GM18870 (cell line): ENCODE measurements around the gene POLR2J.
A peak's percentile ranks its signal among the peaks of the same experiment; 100 is the strongest.

Experiments used
- ATAC-seq: cut with Tn5 transposase; IDR thresholded peaks from one replicate; pipeline ENCODE4 v1.9.1; 2021; ENCODE audit warnings: moderate library complexity; ENCODE audit not compliant: unreplicated experiment

The POLR2J gene

DNA sequence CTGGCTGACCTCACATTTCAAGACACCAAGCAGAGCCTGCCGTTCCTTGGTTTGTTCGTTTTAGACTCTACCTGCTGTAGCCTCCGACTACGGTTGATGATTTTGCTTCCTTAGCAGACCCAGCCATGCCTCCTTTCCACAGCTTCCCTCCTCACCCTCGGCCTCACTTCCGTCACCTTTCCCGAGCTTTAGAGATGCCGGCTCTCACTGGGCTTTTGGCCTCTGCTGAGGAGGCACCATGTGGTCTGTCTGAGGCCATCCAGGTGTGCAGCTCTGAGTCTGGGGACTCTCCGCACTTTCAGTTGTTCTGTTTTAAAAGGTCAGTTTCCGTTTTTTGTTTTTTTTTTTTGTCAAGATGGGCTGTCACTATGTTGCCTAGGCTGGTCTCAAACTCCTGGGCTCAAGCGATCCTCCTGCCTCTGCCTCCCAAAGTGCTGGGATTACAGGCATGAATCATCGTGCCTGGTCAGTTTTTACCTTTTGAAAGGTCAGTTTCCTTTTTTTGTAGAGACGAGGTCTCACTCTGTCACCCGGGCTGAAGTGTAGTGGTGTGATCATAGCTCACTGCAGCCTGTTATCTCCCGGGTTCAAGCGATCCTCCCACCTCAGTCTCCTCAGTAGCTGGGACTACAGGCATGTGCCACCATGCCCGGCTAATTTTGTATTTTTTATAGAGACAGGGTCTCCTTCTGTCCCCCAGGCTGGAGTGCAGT is 33.6 kb downstream of the POLR2J start:
- peak; percentile 49 for ATAC-seq

DNA sequence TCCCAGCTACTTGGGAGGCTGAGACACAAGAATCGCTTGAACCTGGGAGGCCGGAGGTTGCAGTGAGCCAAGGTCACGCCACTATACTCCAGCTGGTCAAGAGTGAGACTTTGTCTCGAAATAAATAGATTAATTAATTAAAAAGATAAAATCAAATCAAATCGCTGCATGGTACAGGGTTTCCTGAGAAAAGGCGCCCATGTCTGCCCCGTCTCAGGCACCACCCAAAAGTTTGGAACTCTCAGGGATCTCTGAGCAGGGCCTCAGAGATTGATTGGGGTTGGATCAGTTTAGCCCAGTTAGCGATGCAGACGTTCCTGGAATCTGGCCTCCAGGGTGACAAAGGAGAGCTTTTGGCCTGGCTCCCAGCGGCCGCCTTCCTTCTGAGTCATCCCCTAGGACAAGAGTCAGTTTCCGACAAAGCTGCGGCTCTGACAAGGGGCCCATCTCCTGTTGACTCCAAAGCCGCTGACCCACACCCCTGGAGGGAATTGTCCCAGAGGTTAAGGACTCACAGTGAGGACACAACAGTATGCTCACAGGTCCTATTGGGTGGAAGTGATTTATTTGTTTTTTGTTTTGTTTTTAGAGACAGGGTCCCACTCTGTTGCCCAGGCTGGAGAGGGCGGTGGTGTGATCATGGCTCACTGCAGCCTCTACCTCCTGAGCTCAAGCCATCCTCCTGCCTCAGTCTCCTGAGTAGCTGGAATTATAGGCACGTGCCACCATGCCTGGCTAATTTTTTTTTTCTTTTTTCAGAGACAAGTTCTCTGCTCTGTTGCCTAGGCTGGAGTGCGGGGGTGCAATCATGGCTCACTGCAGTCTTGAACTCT is 38.5 kb downstream of the POLR2J start:
- no peak for ATAC-seq

DNA sequence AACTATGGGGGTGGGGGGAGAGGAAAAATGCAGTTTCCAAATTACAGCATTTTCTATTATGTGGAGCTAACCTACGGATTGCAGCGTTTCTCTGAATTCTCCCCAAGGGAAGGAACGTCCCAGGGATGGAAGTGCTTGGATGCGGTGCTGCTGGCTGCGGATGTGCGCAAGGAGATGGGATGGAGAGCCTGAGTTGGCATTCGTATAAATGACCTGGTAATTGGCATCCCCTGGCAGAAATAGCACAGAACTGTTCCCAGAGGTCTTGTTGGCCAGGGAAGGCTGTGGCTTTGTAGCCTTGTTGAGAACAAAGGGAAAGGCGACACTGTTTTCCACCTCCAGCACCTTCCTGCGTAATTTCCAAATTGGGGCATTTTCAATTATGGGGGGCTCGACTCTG is 42.6 kb downstream of the POLR2J start:
- ATAC-seq, result no peak

DNA sequence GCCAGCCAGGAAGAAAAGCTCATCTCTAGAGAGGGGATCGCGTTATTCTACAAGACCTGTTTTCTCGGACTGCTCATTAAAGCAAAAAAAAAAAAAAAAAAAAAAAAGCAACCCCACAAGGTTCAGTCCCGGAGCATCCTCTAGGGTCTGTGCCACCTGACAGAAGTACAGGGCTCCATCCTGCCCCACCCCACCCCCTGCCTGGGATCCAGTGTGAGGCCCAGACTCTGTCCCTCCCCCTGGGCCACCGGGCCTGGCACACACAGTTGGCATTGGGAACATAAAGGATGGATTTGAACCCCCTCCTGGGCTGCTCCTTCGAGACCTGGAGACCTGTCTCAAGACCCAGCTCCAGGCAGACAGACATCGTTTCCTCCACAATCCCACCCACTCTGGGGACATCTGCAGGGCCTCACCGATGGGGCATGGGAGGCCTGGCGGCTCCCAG is 44.7 kb downstream of the POLR2J start:
- ATAC-seq, result no peak

DNA sequence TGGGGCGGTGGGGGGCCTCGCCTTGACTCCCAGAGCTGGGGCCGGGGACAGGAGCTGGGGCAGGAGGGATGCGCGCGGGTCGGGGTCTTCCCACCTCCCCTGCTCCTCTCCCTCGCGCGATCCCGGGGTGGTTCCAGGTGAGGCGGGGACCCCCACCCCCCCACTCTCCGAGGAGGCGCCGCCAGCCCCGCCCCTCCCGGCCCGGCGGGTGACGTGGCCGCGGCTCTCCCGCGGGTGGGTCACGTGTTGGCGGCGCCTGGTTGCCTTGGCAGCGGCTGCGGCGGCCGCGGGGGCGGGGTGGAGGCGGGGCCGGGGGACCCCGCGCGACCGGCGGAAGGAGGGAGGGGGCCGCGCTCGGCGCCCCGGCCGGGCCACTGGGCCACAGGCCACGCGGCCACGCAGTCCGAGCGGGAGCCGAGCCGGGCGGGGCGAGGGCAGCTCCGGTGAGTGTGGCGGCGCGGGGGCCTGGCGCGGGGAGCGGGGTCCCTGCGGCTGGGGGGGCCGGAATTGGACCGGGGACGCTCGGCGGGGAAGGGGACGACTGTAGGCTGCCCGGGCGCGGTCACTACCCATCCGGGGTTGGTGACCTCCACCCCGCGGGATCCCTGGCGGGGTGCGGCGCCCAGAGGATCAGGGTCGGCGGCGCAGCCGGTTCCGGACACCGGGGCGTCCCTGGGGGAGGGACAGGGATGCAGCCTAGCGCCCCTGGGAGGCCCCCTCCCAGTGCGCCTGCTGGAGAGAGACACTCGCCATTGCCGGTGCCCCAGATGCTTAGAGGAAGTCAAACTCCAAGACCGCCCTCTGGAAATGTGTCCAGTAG is 45.3 kb downstream of the POLR2J start, which contains the start of gene ORAI2:
Gene ORAI2 (plus strand): TSS at position 357 of the 820 bp plus-strand sequence. CDS start 5,382 bp downstream, outside the sequence.
- ATAC-seq, result no peak

DNA sequence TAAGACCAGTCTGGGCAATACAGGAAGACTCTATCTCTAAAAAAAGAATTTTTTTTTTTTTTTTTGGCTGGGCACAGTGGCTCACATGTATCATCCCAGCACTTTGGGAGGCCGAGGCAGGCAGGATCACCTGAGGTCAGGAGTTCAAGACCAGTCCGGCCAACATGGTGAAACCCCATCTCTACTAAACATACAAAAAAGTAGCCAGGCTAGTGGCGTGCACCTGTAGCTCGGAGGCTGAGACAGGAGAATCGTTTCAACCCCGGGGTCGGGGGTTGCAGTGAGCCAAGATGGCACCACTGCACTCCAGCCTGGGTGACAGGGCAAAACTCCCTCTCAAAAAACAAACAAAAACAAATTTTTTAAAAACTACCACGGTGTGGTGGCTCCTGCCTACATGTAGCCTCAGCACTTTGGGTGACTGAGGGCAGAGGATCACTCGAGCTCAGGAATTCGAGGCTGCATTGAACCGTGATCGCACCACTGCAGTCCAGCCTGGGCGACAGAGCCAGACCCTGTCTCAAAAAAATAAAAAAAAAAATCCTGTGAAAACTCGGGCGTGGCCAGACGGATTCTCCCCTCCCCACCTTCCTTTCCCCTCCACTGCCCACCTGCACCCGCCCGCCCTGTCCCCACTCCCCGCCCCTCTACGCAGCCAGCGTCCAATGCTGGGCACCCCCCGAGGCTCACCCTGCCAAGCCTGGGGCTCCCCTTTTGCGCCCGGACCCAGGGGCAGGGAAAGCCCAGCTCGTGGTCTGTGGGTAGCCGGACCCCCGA is 46.1 kb downstream of the POLR2J start:
- no peak for ATAC-seq

DNA sequence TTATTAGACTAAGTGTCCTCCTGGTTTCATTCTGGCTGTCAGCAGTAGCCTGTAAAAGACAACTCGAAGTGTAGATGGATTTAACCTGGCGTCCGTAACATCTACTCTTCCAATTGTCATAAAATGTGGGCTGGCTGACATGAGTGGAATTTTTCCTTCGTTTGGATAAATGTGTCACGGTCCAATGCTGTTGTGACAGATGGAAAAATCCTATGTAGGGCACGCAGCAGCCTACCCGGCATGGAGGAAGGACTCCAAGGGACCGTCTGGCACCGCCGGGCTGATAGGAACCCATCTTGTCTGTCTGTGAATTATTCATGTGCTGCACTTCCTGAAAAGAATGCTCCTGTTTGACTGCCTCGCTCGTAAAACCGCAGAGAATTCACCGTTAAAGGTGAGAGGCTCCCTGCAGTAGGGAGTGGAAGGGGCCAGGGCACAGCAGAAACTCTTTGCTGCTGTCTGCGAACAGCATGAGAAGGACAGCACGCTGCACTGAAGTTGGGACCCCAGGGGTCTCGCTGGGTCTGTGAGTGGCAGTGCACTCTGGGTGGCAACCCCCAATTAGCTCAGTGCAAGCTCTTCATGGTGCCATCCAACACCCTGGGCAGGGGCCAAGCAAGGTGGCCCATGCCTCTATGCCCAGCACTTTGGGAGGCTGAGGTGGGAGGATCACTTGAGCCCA is 47.0 kb downstream of the POLR2J start:
- ATAC-seq, result no peak

DNA sequence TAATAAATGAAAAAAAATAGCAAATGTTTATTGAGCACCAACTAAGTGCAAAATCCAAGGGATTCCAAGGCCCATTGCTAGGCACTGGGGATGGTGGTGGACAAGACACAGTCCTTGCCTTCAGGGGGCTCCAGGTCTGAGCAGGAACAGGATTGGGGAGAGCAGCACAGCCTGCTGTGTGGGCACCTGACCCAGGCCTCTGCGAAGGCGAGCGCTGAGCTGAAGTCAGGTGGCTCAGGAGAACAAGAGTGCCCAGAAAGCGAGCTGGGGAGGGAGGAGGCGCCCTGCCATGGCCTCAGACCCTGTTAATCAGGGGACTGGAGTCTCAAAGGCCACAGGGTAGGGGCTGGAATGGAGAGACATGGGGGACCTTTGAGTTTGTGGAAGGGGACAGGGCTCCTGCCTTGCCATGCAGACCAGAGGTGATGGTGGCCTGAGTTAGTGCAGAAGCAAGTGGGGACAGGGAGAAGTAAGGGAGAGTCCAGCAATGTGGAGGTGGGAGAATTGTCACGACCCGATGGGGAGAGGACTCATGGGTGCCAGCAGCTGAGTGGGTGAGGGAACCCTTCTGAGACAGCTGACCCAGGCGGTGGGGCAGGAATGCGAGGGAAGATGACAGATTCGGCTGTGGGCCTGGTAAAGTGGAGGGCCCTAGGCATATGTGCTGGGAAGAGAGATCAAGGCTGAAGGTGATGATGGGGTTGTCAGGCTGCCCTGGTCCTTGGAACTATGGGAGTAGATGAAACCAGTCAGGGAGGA is 49.4 kb downstream of the POLR2J start:
- no peak for ATAC-seq

DNA sequence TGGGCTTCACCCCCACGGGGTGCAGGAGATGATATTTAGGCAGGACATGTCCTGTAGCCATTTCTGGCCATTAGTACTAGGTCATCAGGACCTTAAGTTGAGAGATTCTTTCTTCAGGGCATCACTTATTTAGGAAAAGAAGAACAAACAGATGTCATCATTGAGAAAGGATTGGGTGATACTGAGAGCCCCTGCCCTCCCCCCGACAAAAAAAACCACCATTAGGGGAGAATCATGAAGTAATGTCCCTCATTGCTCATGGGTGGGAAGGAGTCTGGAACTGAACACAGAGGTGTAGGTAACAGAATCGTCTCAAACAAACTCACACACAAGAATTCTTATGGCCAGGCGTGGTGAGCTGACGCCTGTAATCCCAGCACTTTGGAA is 51.7 kb downstream of the POLR2J start:
- ATAC-seq, result no peak

DNA sequence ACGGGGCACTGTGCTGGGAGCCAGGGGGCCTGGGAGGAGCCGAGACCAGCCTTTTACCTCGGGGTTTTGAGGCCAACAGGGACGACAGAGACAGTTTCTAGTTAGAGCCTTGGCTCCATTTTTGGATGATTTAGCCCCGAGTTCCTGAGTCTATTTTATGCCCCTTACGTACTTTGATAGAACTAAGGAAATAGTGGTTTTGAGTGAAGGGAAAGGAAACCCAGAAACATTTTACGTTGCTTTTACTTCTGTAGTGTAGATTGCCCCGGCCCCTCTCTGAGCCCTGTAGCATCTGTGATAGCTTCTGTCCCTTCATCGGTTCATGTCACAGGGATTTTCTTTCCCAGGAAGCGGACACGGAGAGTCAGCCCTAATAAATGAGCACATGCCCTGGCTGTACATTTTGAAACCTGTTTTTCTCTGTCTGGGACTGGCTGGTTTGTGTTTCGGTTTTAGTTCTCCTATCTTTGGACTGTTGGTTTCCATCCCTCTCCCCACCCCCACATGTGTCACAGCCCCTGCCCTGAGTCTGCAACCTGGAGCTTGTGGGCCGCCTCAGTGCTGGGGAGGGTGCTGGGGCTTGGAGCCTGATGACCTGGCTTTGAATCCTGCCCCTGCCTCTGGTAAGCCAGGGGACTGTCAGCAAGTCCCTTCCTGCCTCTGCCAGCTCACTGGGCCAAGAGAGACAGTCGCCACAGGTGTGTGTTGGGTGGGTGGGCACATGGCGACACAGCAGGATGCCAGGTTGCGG is 52.3 kb downstream of the POLR2J start:
- peak; percentile 43 for ATAC-seq

DNA sequence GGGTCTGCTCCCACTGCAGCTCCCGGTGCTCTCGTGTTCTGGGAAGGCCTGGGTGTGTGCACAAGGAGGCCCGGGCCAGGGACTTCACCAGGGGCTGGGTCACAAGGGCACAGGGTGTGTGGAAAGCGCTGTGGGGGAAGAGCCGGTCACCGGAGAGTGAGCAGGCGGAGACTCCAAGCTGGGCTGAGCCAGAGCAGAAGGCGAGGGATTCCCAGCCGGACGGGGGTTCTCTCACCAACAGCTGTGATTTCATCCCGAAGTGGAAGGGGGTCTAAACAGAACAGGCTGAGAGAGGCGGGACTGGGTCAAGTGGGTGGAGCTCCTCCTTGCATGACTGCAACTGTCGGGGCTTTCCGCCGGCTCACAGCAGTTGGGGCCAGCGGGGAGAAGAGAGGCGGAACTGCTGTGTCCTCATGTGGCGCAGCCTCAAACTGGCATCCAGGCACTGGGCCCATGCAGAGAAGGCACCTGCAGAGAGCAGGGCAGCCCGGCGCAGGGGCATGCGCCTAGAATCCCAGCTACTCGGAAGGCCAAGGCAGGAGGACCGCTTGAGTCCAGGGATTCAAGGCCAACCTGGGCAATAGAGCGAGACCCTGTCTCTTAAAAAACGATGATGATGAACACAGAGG is 53.0 kb downstream of the POLR2J start:
- ATAC-seq, result peak; percentile 43

DNA sequence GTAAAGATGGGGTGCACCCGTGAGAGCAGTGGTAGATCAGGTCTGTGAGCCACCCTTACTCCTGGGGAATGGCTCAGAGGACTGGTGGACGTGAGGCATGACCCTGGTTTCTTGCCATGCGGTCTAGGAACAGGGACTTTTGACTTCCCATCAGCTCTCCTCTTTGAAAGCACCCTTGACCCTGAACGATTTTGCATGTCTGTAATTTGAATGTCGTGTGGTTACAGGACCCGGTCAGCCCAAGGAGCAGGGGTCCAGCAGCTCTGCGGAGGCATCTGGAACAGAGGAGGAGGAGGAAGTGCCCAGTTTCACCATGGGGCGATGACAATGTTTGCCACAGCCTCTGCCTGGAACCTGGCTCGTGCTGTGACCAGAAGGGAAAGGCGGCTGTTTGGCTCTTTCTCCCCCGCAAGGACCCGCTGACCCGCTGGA is 53.9 kb downstream of the POLR2J start:
- peak; percentile 45 for ATAC-seq

DNA sequence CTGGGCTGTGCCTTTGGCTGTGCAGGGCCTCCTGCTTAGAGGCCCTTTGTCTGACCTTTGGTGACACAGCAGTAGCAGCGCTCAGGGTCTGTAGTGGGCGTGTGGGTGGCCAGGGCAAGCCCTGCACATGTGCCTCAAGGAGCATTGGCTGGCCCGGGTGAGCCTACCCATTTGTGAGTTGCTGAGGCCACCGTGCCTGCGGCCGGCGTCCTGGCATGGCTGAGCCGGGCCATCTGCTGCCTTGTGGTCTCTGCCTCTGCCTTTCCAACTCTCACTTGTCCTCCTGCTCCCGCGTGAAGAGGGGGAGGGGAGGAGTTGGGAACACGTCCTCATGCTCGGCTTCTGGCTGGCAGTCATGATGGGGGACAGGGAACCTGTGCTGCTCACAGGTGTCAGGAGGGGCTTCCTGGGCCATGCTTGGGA is 54.6 kb downstream of the POLR2J start:
- ATAC-seq, result no peak
